Right atrium auricular region (tissue), 2 donors: Measurements from ENCODE around the gene ITIH3. TPM values are rescaled to one million over a fixed set of nuclear protein-coding genes. Genes with fewer than 3 reads are reported as not detected.

Source experiments
- DNase-seq: peaks from one replicate; pipeline ENCODE4 v3.0.0-alpha.2; 2019; ENCODE audit warnings: low spot score
- H3K27ac ChIP-seq, 2 donors: fragments of 200-600 bp; sonication (generic); 1 replicate in 1 of 2; 2 replicates in 1 of 2; pipeline ENCODE4 v1.5.1; 2016 to 2019
- H3K27me3 ChIP-seq, 2 donors: fragments of 200-600 bp; sonication (generic); one replicate each; pipeline versions ENCODE4 v1.5.1 to v1.6.0; 2017 to 2019
- H3K36me3 ChIP-seq: fragments of 200-600 bp; sonication (generic); one replicate; pipeline ENCODE4 v1.5.1; 2016
- H3K4me1 ChIP-seq, 2 donors: fragments of 200-600 bp; sonication (generic); one replicate each; pipeline versions ENCODE4 v1.5.1 to v1.6.0; 2017 to 2019
- H3K4me3 ChIP-seq, 2 donors: fragments of 200-600 bp; sonication (generic); 1 replicate in 1 of 2; 2 replicates in 1 of 2; pipeline ENCODE4 v1.5.1; 2017 to 2019; ENCODE audit warnings: mild to moderate bottlenecking in 1 of 2, moderate library complexity in 1 of 2
- H3K9me3 ChIP-seq, 2 donors: fragments of 200-600 bp; sonication (generic); one replicate each; pipeline ENCODE4 v1.5.1; 2019
- total RNA-seq, 2 donors: library from RNA; depleted of rRNA; stranded (reverse); fragments of >200 nt; gene quantifications; one replicate each; pipeline ENCODE4 v1.1.0, GENCODE V29; 2016
- TF ChIP-seq, protein P1 (sequence below), 2 donors: fragments of 200-600 bp; sonication (generic); IDR thresholded peaks; one replicate each; pipeline ENCODE4 v1.5.1; 2019; ENCODE audit warnings: antibody characterized with exemption in 2 of 2

Gene ITIH3
- total RNA-seq, 2 donors from 2014 or later, result 0.19 to 2.1 TPM

- H3K4me3 ChIP-seq, result no peak overlapping the region
- DNase-seq, result no peak
These were observed 803 bp downstream of the ITIH3 start for GRCh38 chr3:52795298-52795900.

GRCh38 chr3:52796411-52796810 lies 1.8 kb downstream of the ITIH3 start:
- H3K4me3 ChIP-seq, result no peak overlapping the region
- no peak for DNase-seq
- TF ChIP-seq, protein P1, sequence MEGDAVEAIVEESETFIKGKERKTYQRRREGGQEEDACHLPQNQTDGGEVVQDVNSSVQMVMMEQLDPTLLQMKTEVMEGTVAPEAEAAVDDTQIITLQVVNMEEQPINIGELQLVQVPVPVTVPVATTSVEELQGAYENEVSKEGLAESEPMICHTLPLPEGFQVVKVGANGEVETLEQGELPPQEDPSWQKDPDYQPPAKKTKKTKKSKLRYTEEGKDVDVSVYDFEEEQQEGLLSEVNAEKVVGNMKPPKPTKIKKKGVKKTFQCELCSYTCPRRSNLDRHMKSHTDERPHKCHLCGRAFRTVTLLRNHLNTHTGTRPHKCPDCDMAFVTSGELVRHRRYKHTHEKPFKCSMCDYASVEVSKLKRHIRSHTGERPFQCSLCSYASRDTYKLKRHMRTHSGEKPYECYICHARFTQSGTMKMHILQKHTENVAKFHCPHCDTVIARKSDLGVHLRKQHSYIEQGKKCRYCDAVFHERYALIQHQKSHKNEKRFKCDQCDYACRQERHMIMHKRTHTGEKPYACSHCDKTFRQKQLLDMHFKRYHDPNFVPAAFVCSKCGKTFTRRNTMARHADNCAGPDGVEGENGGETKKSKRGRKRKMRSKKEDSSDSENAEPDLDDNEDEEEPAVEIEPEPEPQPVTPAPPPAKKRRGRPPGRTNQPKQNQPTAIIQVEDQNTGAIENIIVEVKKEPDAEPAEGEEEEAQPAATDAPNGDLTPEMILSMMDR (IDR thresholded peaks at IDR 0.05), result no peak

More at GRCh38 chr3:52795298-52795900, 803 bp downstream of the ITIH3 start:
- H3K9me3 ChIP-seq, result no peaks in the 10 kb centered on the region
- H3K27me3 ChIP-seq, result no peaks in the 10 kb centered on the region
- no peak overlapping the region for H3K27ac ChIP-seq
- H3K4me1 ChIP-seq, result no peaks in the 10 kb centered on the region
- TF ChIP-seq, protein P1 (IDR thresholded peaks at IDR 0.05), result no peak
- H3K36me3 ChIP-seq, result no peaks in the 10 kb centered on the region

DNA sequence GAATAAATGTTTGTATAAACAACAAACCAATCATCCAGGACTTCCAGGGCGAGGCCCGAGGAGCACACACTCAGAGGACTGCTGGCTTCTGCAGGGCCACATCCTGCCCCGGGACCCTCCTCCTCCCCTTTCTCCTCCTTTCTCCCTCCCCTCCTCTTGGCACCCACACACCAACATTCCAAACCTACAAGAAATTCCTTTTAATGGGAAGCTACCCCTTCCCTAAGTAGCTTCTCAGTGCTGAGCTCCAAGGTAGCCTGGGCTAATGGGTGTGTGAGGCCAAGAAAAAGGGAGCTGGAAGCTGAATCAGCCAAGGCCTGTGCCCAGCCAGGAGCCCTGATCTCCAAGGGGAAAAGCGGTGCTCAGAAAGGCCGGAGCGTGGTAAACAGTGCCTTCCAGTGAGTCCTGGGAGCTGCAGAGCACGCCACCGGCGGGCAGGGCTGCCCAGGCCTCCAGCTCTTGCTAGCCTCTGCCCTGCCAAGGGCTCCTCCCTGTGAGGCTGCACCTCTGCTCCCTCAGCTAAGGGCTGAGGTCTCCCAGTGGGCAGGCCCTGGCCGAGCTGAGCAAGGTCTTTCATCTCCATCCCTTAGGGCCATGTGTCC lies 3.9 kb downstream of the ITIH3 start:
- Histone ChIP-seq H3K36me3 (no peaks in the 10 kb centered on the region), H3K4me3 (no peak overlapping the region), H3K4me1 (no peaks in the 10 kb centered on the region), H3K9me3 (no peaks in the 10 kb centered on the region), H3K27me3 (no peaks in the 10 kb centered on the region), H3K27ac (no peak overlapping the region)
- DNase-seq, result no peak
- TF ChIP-seq, protein P1 (IDR thresholded peaks at IDR 0.05), result no peak

More at GRCh38 chr3:52796411-52796810, 1.8 kb downstream of the ITIH3 start:
- no peak overlapping the region for H3K27ac ChIP-seq
- no peaks in the 10 kb centered on the region for H3K9me3 ChIP-seq
- H3K27me3 ChIP-seq, result no peaks in the 10 kb centered on the region
- H3K4me1 ChIP-seq, result no peaks in the 10 kb centered on the region
- no peaks in the 10 kb centered on the region for H3K36me3 ChIP-seq

DNA sequence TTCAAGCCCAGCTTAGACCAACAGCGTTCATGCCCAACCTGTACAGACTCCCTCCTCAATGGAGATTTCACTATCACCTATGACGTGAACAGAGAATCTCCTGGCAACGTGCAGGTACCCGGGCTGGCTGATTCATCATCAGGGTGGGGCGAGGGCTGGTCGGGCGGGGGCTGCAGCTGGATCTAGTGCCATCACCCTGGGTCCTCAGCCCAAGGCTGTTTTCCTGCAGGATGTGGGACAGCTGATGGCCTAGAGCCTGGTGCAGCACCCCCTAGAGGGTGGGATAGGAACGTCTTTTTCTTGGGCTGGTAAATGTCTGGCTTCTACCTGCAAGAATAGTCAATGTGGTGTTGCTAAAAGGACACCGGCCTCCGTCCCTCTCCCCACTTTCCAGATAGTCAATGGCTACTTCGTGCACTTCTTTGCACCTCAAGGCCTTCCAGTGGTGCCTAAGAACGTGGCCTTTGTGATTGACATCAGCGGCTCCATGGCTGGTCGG lies 4.4 kb downstream of the ITIH3 start:
- Histone ChIP-seq H3K9me3 (no peaks in the 10 kb centered on the region), H3K27ac (no peak overlapping the region), H3K4me1 (no peaks in the 10 kb centered on the region), H3K27me3 (no peaks in the 10 kb centered on the region), H3K4me3 (no peak overlapping the region), H3K36me3 (no peaks in the 10 kb centered on the region)
- no peak for DNase-seq
- TF ChIP-seq, protein P1 (IDR thresholded peaks at IDR 0.05), result no peak

DNA sequence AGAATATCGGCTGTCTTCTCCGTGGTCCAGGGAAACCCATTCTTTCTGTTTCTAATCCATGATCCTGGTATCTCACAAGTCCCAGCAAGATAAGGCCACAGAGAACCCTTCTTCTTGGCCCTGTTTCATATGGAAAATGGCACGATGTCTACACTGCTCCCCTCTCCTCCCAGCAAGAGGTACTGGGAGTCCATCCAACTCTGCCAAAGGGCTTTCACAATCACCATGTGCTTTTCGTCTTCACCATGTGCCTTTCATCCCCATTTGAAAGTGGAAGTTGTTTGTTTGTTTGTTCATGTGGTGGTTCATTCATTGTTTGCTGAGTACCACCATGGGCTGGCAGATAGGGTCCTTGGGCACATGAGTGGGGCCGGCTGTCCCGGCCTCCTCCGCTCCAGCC lies 5.5 kb downstream of the ITIH3 start:
- TF ChIP-seq, protein P1 (IDR thresholded peaks at IDR 0.05), result no peak
- Histone ChIP-seq H3K4me3 (no peak overlapping the region), H3K4me1 (no peaks in the 10 kb centered on the region), H3K9me3 (no peaks in the 10 kb centered on the region), H3K36me3 (no peaks in the 10 kb centered on the region), H3K27ac (no peak overlapping the region), H3K27me3 (no peaks in the 10 kb centered on the region)
- DNase-seq, result no peak
